ENCODE data around the gene CIB1.
A peak's percentile ranks its signal among the peaks of the same experiment; 100 is the strongest.

The CIB1 gene

DNA sequence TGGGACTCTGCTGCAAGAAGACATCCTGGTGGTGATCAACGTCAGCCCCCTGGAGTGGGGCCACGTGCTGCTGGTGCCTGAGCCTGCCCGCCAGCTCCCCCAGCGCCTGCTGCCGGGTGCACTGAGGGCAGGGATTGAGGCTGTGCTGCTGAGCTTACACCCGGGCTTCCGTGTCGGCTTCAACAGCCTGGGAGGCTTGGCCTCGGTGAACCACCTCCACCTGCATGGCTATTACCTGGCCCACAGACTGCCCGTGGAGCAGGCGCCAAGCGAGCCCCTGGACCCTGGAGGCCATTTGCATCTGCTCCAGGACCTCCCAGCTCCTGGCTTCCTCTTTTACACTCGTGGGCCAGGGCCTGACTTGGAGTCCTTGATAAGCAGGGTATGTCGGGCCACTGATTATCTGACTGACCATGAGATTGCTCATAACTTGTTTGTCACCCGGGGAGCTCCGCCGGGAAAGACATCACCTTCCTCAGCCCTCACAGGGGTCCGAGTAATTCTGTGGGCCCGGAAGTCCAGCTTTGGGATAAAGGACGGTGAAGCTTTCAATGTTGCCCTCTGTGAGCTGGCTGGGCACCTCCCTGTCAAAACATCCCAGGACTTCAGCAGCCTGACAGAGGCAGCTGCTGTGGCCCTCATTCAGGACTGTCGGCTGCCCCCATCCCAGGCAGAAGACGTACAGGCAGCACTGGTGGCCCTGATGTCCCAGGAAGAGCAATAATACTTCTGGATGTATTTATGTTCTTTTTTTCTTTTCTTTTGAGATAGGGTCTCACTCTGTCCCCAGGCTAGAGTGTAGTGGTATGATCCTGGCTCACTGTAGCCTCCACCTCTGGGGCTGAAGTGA lies 7.8 kb upstream of the CIB1 start:
- DNase-seq (ENCODE audit: low read depth in 2 of 2): no peak

GRCh38 chr15:90240856-90241255 lies 7.1 kb upstream of the CIB1 start:
- DNase-seq (ENCODE audit: low read depth in 2 of 2): no peak

DNA sequence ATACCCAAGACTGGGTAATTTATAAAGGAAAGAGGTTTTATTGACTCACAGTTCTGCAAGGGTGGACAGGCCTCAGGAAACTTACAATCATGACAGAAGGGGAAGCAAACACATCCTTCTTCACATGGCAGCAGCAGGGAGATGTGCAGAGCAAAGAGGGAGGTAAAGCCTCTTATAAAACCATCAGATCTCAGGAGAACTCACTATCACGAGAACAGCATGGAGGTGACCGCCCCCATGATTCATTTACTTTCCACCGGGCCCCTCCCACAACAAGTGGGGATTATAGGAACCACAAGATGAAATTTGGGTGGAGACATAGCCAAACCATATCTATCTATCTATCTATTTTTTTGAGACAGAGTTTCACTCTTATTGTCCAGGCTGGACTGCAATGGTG lies 5.6 kb upstream of the CIB1 start:
- no peak for DNase-seq (ENCODE audit: low read depth in 2 of 2)

DNA sequence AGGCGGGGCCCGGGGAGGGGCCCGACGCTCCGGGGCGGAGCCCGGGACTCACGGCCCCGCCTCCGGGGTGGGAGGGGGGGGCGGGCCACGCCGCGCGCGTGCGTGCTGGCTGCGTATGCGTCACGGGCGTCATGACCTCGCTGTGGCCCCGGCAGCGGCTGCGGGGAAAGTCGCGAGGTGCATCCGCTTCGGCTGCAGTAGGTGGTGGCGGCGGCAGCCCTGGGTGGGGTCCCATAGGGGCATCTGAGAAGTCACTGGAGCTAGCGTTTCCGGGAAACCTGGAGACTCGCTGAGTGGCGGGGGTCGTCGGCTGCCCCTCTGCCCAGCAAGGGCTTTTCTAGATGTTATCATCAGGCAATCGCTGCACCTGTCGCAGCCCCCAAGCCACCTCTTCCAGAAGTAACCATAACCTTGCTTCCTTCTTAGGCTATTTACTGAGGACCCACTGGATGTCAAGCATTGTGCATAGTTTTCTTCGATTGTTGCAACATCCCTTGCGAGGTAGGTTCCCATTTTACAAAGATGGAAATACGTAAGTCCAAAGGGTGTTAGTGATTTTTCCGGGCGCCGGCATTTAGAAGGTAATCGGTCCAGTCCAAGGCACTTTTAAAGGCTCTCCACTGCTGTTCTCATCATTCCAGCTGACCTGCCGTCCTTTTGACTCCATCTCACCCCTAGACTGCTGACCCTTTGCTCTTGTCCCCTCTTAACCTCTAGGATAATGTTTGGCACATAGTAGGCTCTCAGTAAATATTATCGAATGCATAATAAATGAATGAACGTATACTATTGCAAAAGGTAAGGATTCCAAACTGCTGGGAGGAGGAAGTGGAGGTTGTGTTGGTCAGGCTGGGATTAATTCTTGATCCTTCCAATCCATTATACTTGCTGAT lies 601 bp upstream of the CIB1 start, which contains the start of gene GDPGP1:
TSS of gene GDPGP1 (plus strand) at position 114 of the 893 bp plus-strand sequence. CDS start 6,700 bp downstream, outside the sequence.
- DNase-seq (ENCODE audit: low read depth in 2 of 2): no peak

DNA sequence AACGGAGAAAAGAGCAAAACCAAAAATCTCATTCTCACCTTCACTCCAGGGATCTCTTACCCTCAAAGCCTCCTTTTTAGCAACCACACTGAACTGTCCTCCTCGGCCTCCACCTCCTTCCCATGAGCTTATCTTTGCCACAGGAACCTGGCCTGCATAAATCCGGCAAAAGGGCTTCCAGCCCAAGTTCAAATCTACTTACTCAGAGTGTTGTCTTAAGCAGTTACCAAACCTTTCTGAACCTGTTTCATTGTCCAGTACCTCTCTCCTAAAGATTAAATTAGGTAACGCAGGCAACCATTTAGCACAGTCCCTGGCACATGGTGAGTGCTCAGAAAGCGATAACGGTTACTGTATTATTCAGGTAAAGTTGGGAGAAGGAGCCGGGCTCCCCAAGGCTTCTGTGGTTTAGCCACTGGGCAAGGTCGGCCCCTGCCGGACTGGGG lies 777 bp downstream of the CIB1 start:
- no peak for DNase-seq (ENCODE audit: low read depth in 2 of 2)

GRCh38 chr15:90232196-90232595 lies 1.5 kb downstream of the CIB1 start:
- DNase-seq (ENCODE audit: low read depth in 2 of 2): no peak

DNA sequence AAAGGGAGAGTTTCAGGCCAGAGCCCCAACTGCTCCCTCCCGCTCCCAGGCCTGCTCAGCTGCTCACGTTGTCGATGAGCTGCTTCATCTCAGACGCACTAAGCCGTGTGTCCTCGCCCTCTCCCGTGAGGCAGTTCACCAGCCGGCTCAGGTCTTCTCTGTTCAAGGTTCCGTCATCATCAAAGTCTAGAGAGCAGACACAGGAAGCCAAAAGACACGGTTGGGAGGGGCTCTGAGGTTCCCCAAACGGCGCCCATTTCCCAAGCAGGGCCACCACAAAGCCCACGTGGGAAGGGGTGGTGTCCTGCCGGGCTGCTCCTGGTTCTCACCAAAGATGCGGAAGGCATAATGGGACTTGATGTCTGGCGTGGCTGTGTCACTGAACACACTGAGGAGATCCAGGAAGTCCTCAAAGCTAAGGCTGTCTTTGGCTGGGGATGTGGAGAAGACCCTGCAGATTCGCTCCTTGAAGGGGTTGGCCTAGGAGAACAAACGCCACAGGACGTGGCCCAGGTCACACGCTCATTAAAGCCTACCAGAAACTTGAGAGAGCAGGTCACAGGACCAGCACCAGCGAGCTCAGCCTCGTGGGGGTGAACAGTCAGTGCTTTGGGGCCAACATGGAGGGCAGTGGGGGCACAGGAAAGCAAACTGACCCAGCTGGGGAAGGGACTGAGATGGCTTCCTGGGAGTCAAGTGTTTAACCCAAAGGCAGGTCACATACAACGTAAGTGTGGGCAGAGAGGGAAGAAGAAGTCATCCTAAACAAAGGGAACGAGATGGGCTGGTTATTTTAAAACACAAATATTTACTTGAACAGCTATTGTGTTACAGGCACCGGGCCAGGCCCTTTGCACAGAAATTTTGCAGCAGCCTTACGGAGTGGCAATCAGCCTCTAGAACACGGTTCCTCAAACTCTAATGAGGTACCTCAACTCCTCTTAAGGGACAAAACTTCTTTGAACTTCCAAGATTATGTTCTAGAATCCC lies 2.4 kb downstream of the CIB1 start:
- DNase-seq (ENCODE audit: low read depth in 2 of 2): no peak

DNA sequence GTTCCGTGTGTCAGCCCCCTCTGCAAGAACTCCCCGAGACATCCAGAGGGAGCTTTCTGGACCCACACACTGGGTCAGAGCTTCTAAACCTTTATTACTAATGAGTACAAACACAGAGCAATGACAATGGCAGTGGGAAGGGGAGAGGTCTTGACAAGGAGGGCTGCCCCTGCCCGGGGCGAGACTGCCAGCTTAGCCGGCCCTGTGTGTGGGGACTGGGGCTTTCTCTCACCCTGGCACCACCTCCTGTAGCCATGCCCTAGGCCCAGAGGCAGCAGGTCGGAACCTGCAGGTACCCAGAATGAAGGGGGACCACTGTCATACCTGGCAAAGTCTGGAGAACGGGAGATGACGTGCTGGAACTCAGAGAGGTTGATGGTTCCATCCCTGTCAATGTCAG lies 3.1 kb downstream of the CIB1 start:
- no peak for DNase-seq (ENCODE audit: low read depth in 2 of 2)

DNA sequence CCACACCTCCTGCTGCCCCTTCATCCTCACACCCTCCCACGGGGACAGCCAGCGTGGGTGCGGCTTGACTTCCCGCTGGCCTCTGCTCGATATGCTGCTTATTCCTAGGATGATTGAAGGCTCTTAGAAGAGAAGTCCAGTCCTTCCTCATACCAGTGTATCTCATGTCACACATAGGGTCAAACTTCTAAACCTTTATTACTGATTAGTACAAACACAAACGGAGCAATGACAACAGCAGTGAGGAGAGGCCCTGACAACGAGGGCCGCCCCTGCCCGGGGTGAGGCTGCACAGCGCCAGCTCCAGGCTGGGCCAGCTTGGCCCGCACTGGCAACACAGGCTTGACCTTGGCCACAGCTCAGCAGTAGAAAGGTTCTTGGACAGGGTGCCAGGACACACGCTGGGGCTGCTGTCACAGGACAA lies 3.7 kb downstream of the CIB1 start:
- no peak for DNase-seq (ENCODE audit: low read depth in 2 of 2)

DNA sequence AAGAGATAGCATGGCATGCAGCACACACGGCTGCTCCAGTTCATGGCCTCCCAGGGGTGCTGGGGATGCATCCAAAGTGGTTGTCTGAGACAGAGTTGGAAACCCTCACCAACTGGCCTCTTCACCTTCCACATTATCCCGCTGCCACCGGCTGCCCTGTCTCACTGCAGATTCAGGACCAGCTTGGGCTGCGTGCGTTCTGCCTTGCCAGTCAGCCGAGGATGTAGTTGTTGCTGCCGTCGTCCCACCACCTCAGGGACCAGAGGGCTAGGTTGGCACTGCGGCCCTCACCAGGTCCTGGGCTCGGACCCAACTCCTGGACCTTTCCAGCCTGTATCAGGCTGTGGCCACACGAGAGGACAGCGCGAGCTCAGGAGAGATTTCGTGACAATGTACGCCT lies 4.8 kb downstream of the CIB1 start:
- DNase-seq (ENCODE audit: low read depth in 2 of 2): no peak

- DNase-seq (ENCODE audit: low read depth in 2 of 2): no peak
Observed at GRCh38 chr15:90227816-90228772, 5.6 kb downstream of the CIB1 start.

DNA sequence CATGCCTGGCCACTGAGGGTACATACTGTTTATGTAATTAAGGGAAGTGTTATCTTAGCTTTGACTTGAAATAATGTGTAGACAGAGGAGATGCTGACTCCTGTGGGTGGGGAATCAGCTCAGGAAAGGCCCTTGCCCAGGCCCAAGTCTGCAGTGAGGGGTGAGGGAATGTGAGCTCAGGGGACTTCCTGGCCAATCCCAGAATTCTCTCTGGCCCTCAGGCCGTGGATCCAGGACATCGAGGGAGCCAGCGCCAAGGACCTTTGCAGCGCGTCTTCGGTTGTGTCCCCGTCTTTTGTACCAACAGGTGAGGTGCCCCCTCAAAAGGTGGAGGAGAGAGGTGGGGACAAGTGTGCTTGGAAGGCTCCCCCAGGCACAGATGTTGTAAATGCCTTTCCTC lies 6.4 kb downstream of the CIB1 start:
- DNase-seq (ENCODE audit: low read depth in 2 of 2): no peak

GRCh38 chr15:90225504-90226234 lies 8.1 kb downstream of the CIB1 start:
- DNase-seq (ENCODE audit: low read depth in 2 of 2): no peak

GRCh38 chr15:90225047-90225446 lies 8.7 kb downstream of the CIB1 start:
- DNase-seq (ENCODE audit: low read depth in 2 of 2): no peak

DNA sequence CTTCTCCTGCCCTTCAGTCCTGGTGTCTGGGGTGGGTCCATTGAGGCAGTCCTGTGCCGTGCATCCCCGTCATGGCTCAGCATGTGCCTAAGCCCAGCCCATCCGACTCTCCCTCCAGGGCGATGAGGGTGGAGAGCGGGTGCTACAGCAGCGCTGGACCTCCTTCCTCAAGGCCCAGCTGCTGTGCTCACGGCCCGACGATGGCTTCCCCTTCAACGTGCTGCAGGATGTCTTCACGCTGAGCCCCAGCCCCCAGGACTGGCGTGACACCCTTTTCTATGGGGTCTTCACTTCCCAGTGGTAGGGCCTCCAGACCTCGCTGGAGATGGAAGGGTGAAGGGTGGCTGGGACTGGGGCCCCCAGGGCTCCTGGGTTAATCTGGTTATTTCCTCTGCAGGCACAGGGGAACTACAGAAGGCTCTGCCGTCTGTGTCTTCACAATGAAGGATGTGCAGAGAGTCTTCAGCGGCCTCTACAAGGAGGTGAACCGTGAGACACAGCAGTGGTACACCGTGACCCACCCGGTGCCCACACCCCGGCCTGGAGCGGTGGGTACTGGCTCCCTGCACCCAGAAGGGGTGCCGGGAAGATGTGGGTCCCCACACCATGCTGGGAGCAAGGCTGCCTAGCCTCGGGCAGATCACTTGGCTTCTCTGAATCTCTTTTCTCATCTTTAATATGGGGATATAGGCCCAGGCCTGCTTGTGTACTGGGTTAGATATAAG lies 10.1 kb downstream of the CIB1 start:
- DNase-seq (ENCODE audit: low read depth in 2 of 2): no peak

DNA sequence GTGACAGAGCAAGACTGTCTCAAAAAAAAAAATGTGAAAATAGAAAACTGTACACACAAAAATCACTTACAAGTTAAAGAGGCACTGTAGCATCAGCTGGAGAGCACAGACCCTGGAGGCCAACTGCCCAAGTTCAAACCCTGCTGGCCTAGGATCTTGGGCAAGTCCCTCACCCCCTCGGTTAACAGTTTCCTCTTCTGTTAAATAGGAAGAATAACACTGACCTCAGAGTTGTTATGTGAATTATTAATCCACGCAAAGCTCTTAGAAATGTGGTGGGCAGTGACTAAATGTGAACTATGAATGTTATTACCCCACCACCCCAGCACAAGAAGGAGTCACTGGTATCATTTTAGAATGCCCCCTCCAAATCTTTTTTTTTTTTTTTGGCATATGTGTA lies 11.2 kb downstream of the CIB1 start:
- DNase-seq (ENCODE audit: low read depth in 2 of 2): no peak

- DNase-seq (ENCODE audit: low read depth in 2 of 2): peak; percentile 40 to 49
Observed at GRCh38 chr15:90221246-90221900, 12.4 kb downstream of the CIB1 start.

GRCh38 chr15:90219421-90220141 lies 14.2 kb downstream of the CIB1 start:
- no peak for DNase-seq (ENCODE audit: low read depth in 2 of 2)

All from fibroblast of skin of left quadriceps (primary cell).